GM19452 (cell line): ENCODE measurements around the gene LHFPL6.

Experiments
- ATAC-seq: cut with Tn5 transposase; IDR thresholded peaks from one replicate; pipeline ENCODE4 v1.9.1; 2021; ENCODE audit not compliant: unreplicated experiment

Gene LHFPL6

DNA sequence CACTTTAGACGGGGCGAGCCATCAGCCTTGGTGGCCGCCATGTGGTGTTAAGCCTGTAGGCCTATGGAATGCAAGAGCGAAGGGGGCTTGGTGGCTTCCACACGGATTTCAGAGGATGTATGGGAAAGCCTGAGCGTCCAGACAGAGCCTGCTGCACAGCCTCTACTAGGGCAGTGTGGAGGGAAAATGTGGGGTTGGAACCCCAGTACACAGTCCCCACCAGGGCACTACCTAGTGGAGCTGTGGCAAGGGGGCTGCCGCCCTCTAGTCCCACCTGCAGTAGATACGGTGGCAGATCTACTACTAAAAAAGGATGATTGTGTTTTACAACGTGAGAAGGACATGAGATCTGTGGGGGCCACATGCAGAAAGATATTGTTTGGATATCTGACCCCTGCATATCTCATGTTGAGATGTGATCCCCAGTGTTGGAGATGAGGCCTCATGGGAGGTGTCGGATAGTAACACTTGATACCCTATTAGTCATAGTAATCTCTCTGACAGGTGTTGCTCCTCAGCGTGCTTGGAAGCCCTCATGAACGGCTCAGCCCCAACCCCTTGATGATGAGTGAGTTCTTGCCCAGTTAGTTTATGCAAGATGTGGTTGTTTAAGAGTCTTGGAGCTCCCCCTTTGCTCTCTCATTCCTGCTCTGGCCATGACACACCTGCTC, 45.6 kb downstream of the LHFPL6 start:
- ATAC-seq: no peak

DNA sequence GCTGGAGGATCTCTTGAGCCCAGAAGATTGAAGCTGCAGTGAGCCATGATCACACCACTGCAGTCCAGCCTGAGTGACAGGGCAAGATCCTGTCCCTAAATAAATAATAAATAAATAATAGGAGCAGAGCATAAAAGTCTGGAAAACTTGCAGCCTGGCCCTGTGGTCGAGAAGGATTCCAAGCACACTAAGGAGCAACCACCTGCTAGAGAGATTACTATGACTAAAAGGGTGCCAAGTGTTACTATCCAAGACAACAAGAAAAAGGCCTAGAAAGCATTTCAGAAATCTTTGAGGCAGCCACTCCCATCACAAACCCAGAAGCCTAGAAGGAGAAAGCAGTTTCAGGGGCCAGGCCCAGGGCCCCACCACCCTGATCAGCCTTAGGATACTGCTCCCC, 46.1 kb downstream of the LHFPL6 start:
- ATAC-seq: no peak

DNA sequence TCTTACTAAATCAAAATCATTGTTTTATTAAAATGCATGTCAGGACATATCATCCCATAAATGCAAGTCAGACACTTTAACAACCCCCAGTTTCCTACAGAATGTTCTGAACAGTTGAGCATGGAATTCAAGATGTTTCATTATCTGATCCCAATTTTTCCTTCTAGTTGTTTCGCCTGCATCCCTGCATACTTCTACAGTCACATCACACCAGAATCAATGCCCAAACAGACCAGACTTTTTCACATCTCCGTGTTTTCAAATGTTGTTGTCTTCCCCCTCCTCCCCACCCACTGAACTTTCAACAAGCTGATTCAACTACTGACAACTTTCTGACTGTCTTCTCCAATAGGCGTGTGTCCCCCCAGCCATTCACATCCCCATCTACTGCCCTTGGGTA, 48.6 kb downstream of the LHFPL6 start:
- no peak for ATAC-seq

DNA sequence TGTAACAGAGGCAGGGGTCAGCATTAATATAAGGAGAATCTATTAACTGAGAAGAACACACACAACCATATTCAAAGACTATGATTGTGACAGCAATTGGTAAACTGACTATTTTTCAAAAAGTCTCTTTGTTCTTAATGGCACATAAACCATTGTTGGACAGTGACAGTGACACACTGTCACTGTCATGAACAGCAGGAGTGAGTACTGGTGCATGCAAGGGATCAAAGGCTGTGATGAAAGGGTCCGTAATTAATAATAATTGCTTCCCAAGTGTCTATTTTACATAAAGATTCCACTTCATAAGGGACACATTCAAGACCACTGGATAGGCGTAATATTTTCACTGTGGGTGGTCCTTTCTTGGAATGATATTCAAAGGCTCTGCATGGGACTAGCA, 50.7 kb downstream of the LHFPL6 start:
- ATAC-seq: no peak

DNA sequence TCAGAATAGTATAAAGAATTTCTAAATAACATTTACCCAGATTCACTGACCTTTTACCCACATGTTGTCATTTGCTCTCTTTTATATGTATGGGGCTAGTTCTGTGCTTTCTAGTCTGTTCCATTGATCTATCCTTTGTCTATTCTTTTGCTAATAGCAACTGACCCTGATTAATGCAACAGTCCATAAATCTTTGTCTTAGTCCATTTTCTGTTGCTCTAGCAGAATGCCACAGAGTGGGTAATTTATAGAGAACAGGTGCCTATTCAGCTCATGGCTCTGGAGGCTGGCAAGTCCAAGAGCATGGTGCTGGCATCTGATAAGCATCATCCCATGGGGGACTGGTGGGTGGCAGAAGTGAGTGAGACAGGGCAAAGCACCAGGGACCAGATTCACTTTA, 52.1 kb downstream of the LHFPL6 start:
- ATAC-seq: no peak

DNA sequence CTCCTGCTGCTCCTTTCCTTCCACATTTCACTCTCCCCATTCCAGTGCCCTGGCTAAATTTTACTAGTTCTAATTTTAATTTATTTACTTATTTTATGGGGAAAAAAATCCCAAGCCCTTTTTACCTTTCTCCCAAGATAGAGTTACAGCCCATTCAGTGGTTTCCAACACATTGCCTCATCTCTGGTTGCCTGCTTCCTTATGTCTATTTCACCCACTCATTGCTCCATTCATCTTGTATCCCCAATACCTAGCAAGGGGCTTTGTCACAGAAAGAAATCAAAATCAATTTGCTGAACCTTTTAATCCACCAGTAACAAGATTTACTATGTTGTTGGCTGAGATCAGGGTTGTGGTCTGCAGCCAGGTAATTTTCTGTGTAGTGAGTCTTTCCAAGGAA, 55.9 kb downstream of the LHFPL6 start:
- no peak for ATAC-seq

DNA sequence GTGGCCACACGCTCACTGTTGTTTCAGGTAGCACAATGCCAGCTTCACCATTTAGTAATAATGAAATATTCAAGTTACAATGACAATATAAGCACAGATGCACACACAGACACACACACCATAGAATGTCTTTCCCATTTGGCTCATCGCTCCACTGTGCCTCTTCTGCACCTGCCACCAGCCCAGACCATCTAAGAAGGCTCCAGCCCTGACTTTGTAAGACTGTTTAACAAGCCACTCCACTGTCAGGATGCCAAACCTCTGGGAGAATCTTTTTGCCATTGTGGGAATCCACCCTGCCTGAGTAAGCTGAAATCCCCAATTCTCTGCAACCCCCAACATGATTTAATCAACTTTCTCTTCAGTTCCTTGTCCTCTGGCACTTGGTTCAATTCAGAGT, 60.6 kb downstream of the LHFPL6 start:
- no peak for ATAC-seq

DNA sequence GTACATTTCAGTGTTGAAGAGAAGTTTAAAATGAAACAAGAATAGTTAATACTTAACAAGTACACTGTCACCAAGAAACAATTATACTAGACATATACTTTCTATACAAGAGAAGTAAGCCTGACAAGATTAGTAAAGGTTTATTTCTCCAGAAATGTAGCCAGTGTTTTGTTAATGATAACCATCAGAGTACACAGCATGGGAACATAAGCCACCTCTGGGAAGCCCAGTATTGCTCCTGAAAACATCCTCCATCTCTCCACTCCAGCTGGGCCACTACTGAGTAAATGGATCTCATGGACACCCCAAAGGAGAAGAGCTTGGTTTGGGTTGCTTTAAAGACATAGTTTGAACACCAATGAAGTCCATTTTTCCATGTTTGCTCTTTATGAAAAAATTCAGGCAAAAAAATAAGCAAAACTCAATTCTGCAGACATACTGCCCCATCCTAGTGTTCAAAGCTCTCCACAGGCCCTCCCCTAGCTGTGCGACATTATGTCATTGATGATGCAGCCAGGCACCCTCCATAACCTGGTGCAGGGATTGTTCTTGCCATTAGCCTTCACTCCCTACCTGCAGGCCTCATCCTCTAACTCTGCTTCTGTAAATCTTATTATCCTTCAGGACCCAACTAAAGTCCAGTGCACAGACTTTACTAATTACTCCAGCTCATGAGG, 61.9 kb downstream of the LHFPL6 start:
- ATAC-seq: no peak

DNA sequence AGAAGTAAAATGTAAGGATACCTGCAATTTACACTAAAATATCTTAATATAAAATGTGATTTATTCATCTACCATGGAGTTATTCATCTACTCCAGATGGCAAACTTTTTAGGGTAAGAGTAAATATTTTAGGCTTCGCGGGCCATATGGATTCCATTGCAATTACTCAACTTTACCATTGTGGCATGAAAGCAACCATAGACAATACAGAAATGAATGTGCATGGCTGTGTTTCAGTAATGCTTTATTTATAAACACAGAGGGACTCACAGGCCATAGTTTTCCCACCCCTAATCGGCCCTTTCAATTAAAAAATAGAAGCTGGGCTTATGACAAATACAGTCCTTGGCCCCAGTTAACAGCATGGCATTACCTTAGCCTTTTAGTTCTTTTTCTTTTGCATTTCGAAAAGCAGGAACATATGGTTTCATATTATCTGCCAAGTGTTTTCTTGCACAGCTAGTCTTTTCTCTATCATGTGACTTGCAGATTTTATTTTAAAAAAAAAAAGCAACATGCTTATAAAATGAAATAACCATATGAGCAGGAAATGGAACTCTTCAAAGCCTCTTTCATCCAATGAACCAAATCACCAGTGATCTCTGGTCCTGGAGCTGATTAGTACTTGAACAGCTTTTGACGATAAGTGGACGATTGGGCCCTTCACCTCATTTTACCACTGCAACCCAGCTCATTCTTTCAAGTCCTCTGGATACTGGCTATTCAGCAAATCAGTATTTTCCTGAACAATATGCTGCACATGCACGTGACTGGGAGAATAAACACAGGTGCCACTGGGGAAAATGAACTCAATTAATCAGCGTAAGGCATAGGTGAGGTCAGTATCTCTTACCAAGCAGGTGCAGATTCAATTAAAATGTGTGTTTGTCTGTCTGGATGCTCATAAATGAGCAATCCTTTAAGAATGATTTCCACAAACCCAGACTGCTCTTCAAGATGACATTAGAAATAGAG, 63.9 kb downstream of the LHFPL6 start:
- no peak for ATAC-seq

DNA sequence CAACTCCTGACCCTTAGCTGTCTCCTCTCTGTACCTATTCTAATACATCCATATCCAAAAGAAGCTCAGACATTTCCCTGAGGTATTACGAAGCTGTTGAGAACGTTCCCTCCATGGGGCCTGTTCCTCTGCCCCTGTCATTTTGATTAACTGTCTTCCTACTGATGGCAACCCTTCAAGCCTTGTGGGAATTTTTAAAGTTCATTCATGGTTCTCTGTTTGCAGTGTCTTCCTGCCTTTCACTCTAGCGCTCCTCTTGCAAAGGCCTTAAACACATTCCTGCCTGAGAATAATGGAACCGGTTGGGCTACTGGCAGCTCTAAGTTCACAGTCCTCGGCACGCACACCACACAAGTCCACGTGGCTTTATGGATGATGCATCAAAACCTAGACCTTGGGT, 66.1 kb downstream of the LHFPL6 start:
- ATAC-seq: no peak

DNA sequence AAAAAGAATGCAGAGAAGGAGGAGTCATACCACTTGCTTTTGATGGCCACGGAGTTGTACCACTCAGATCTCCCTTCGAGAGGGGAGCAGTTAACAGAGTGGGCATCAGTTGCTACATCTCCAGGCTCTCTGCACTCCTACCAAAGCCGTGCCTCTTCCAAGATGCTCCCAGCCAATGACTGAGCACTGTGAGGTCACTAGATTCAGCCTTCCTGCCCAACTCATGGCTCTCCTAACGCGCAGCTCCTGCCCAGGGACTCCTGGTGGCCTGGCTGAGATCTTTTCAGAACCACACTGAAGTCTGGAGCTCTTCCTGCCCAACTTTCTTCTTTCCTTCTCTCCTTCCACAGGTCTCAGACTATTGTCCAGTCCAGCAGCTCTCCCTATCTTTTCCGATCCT, 66.7 kb downstream of the LHFPL6 start:
- ATAC-seq: no peak

DNA sequence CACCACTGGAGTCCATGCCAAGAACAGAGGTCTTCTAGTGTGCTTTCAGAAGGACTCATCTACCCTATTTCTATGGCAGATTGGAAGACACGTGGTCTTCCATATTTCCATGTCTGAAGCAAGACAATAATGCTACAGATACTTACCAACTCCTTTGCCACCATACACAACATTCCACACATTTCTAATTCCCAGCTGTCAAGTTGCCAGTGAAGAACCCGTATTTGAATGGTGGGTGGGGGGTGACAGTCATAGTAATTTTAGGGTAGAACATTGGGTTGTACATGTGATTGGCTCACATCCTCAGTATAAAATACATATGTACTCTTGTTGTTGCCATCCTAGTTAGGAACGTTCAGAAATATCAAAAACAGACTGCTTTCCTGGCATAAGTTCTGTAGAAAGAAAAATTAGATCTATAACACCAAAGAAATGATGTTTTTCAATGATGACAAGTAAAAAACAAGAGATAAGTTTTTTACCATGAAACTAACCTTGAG, 69.3 kb downstream of the LHFPL6 start:
- ATAC-seq: no peak

DNA sequence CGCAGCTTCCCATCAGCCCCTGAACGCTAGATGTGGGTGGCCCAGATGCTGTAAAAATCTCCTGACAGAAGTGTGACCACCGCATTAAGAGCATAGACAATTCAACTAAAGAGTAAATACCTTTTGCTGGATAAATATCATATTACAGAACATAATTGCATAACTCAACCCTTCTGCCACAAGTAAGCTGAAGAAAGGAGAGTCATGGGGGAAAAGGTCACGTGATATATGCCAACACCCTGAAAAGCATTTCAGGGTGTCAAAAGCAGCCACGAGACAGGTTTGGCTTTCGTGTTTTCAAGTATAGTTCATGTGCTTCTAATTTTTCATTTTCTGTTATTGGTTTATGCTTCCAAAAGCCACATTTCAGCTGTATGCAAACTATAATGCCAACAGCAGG, 71.3 kb downstream of the LHFPL6 start:
- no peak for ATAC-seq

DNA sequence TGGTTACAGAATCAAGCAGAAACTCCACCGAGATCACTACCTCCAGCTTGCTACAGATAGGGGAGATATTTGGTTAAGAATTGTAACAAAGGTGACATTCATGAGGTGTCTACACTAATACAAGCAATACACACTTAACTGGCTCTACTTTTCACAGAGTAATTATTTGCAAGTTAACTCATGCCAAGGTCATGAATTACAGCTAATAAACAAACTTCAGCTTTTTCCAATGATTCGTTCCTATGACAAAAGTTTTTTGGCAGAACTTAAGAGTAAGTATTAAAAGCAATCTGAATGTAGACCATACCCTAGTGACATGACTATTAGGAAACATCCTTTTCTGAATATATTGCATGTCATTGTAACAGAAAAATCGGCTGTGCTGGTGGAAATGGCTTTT, 72.1 kb downstream of the LHFPL6 start:
- no peak for ATAC-seq

DNA sequence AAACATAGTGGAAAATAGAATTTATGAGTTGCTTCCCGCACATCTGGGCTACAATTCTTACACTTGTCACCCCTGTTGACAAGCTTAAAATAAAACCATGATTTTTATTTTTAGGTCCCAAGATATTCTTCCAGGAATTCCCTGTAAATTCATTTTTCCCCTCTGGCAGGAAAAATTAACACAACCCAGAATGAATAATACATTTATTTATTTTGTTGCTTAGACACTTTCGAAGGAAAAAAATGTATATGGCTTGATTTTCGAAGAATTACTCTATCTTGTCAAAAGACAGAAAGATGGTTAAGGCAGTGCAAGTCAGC, 74.4 kb downstream of the LHFPL6 start:
- no peak for ATAC-seq

DNA sequence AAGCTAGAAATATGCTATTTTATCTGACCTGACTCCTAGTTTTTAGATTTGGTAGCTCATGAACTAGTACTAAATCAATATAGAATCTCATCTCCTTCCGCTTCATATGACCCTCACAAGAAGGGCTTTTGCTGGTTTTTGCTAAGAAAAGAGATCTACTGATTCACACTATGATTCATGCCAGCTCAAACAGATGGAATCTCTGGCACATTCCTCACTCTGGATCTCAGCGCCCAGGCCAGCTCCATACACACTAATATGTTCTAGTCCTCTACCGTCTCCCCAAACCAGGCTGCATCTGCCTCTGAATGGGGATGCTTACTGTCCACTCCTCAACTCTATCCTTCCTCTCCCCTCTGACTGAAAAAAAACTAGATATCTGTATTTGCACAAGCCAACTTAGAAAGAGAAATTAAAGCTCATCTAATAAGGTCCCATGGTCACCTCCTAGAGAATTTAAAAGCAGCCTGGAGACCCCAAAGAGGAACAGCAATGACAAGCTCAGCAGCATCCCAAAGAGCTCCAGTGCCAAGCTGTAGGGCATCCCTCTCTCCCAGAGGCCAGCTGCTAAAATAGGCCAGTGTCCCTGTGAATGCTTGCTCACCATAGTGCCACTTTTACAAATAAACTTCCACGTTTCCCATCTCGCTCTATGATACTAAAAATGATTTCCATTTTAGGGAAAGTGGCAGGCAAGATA, 74.9 kb downstream of the LHFPL6 start:
- no peak for ATAC-seq

DNA sequence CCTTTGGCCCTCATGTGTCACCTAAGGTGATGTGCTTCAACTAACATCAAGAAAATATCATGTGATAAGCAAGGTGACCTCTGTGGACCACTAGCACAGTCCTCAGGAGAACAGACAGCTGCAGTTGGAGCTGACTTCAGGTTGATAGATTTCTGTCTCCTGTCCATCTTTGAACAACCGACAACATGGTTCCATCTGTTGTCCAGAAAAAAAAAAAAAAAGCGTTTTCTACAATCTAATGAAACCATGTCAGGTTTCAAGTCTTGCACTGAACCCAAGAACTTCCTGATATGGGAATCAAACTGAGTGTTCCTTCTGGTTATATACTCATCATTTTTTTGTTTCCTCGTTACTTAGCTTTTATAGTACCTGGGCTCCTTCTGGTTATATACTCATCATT, 75.7 kb downstream of the LHFPL6 start:
- ATAC-seq: no peak

DNA sequence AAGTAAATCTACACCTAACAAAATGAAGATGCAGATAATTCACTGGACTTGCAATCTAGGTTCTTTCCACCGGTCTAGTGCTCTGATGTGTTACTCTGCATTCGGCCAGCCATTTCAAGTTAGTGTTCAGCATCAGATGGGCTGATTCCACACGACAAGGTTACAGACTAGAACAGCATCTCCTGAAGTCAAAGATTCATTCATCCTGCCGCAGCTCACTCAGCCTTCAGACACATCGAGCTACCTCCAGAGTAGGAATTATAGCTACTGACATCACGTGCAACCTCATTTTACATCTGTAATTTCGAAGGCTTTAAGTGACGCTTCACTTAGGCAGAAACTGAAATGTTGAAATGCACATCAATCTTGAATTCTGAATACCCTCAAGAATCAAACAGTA, 76.5 kb downstream of the LHFPL6 start:
- ATAC-seq: no peak

DNA sequence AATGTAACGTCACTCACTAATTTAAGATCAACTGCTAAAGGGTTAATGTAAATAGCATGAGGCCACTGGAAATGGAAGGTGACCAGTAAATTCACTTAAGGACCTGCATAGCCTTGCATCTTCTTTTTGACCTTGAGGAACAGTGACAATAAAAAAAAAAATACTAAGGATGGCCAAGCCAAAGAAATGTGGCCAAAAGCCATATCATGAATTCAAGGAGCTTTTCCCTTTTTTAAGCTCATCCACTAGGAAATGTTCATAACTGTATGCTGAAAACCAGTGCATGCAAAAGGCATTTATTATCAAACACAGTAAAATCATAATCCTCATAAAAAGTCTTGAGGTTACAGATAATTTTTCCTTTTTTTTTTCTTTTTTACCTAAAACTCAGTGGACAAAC, 77.5 kb downstream of the LHFPL6 start:
- ATAC-seq: no peak

DNA sequence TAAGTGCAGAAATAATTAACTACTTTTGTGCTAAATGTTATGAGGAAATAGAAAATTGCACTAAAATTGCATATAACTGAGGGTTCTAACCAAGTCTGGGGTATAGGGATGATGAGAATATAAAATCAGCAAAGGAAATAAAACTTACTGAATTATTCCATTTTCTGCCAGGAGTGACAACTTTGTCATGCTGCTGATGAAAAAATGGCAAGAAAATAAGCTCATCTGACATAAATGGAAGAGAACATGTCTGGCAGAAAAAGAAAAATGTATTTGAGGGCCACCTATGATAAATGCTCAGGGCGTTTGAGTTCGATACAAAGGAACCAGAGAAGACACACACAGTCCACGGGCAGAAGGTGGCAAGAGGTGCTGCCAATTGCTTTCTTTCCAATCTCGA, 78.2 kb downstream of the LHFPL6 start:
- no peak for ATAC-seq

DNA sequence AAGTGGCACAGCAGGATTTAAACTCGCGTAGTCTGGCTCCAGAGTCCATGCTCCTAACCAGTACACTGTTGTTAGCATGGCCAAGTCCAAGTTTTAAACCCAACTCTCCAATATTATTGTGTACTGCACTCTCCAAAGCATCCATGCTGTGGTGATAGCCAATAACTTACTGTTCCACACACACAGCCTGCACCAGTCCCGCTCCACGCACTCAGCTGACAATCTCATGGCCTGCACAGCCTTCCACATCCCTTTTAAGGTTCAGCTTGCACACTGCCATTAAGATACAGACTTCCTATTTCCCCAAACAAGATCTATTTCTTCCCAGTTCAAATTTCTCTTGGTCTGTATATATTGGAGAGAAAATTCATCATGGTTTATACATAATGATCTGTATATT, 80.7 kb downstream of the LHFPL6 start:
- ATAC-seq: no peak
